ENCODE measurements around the gene ARHGEF1.

Gene ARHGEF1

DNA sequence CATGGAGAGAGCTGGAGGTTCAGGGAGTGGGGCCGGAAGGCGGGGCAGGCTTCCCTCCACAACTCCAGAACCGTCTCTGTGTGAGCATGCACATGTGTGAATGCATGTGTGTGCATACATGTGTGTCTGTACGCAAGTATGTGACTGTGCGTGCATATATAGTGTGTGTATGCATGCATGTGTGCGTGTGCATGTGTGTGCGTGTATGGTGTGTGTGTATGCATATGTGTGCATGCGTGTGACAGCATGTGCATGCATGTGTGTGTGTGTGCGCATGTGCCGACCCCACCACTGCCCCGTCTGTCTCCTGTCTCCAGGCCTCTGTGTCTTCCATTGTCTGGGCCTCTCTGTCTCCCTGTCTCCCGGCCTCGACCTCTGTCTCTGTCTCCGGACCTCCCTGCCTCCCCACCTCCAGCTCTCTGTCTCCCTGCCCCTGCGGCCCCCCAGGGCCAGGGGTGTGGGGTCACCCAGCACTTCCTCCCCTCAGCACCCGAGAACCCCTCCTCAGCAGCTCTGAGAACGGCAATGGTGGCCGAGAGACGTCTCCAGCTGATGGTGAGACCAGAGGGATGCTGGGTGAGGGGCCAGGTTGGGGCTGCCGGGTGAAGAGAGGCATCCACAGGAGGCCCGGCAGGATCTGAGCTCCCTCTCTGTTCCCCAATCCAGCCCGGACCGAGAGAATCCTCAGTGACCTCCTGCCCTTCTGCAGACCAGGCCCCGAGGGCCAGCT is 22.5 kb downstream of the ARHGEF1 start:
- peaks cover 58% of the 10 kb centered on the region; the same call in 1 of the 2 replicates for H3K36me3 ChIP-seq (ENCODE audit: insufficient read depth, low read length)
- no peaks in the 10 kb centered on the region for H3K79me2 ChIP-seq (ENCODE audit: insufficient read depth, low read length)
- no peak overlapping the region for H3K4me2 ChIP-seq (ENCODE audit: low read depth, low read length, poor library complexity, severe bottlenecking)
- no peak overlapping the region for H3K4me3 ChIP-seq (ENCODE audit: low read length, poor library complexity, severe bottlenecking)
- H2AFZ ChIP-seq (ENCODE audit: low read length): no peak overlapping the region
- TF ChIP-seq, protein P1, sequence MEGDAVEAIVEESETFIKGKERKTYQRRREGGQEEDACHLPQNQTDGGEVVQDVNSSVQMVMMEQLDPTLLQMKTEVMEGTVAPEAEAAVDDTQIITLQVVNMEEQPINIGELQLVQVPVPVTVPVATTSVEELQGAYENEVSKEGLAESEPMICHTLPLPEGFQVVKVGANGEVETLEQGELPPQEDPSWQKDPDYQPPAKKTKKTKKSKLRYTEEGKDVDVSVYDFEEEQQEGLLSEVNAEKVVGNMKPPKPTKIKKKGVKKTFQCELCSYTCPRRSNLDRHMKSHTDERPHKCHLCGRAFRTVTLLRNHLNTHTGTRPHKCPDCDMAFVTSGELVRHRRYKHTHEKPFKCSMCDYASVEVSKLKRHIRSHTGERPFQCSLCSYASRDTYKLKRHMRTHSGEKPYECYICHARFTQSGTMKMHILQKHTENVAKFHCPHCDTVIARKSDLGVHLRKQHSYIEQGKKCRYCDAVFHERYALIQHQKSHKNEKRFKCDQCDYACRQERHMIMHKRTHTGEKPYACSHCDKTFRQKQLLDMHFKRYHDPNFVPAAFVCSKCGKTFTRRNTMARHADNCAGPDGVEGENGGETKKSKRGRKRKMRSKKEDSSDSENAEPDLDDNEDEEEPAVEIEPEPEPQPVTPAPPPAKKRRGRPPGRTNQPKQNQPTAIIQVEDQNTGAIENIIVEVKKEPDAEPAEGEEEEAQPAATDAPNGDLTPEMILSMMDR (conservative IDR thresholded peaks at IDR 0.05; ENCODE audit: low read length): no peak
- no peak for TF ChIP-seq EZH2phosphoT487 (IDR thresholded peaks at IDR 0.05; ENCODE audit: borderline replicate concordance)
- no peak overlapping the region for H3K9ac ChIP-seq (ENCODE audit: low read depth, low read length, poor library complexity, severe bottlenecking)
- H3F3A ChIP-seq (ENCODE audit: low read depth): no peaks in the 10 kb centered on the region
- no peaks in the 10 kb centered on the region for H3K27me3 ChIP-seq (ENCODE audit: insufficient read depth, low read length, poor library complexity, severe bottlenecking)
- H3K9me3 ChIP-seq (ENCODE audit: insufficient read depth, low read depth, low read length): no peaks in the 10 kb centered on the region
- no peaks in the 10 kb centered on the region for H3K9me2 ChIP-seq (replicated peaks; ENCODE audit: low read depth, low read length)
- H3K4me1 ChIP-seq (ENCODE audit: insufficient read depth, low read length, poor library complexity, severe bottlenecking): no peaks in the 10 kb centered on the region
- no peaks in the 10 kb centered on the region for H4K20me1 ChIP-seq (ENCODE audit: insufficient read depth, low read length, poor library complexity, severe bottlenecking)

DNA sequence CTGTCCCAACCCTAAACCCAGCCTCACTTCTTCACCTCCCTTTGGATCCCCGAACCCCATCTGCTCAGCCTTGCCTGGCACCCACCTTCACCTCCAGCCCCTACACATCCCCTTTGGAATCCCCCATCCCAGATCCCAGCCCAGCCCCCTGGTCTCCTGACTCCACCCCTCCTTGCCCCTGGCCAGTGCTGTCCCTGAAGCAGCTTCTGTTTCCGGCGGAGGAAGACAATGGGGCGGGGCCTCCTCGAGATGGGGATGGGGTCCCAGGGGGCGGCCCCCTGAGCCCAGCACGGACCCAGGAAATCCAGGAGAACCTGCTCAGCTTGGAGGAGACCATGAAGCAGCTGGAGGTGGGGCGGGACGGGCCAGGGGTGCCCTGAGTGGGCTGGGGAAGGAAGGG is 23.3 kb downstream of the ARHGEF1 start:
- no peak overlapping the region for H3K4me3 ChIP-seq (ENCODE audit: low read length, poor library complexity, severe bottlenecking)
- H3K4me2 ChIP-seq (ENCODE audit: low read depth, low read length, poor library complexity, severe bottlenecking): no peak overlapping the region
- H4K20me1 ChIP-seq (ENCODE audit: insufficient read depth, low read length, poor library complexity, severe bottlenecking): no peaks in the 10 kb centered on the region
- no peaks in the 10 kb centered on the region for H3K79me2 ChIP-seq (ENCODE audit: insufficient read depth, low read length)
- H3K9ac ChIP-seq (ENCODE audit: low read depth, low read length, poor library complexity, severe bottlenecking): no peak overlapping the region
- no peak for TF ChIP-seq EZH2phosphoT487 (IDR thresholded peaks at IDR 0.05; ENCODE audit: borderline replicate concordance)
- TF ChIP-seq, protein P1 (conservative IDR thresholded peaks at IDR 0.05; ENCODE audit: low read length): no peak
- no peaks in the 10 kb centered on the region for H3K9me2 ChIP-seq (replicated peaks; ENCODE audit: low read depth, low read length)
- H3K27me3 ChIP-seq (ENCODE audit: insufficient read depth, low read length, poor library complexity, severe bottlenecking): no peaks in the 10 kb centered on the region
- H2AFZ ChIP-seq (ENCODE audit: low read length): no peak overlapping the region
- H3K36me3 ChIP-seq (ENCODE audit: insufficient read depth, low read length): peaks cover 56% of the 10 kb centered on the region; the same call in 1 of the 2 replicates
- no peaks in the 10 kb centered on the region for H3K4me1 ChIP-seq (ENCODE audit: insufficient read depth, low read length, poor library complexity, severe bottlenecking)
- no peaks in the 10 kb centered on the region for H3K9me3 ChIP-seq (ENCODE audit: insufficient read depth, low read depth, low read length)
- no peaks in the 10 kb centered on the region for H3F3A ChIP-seq (ENCODE audit: low read depth)

DNA sequence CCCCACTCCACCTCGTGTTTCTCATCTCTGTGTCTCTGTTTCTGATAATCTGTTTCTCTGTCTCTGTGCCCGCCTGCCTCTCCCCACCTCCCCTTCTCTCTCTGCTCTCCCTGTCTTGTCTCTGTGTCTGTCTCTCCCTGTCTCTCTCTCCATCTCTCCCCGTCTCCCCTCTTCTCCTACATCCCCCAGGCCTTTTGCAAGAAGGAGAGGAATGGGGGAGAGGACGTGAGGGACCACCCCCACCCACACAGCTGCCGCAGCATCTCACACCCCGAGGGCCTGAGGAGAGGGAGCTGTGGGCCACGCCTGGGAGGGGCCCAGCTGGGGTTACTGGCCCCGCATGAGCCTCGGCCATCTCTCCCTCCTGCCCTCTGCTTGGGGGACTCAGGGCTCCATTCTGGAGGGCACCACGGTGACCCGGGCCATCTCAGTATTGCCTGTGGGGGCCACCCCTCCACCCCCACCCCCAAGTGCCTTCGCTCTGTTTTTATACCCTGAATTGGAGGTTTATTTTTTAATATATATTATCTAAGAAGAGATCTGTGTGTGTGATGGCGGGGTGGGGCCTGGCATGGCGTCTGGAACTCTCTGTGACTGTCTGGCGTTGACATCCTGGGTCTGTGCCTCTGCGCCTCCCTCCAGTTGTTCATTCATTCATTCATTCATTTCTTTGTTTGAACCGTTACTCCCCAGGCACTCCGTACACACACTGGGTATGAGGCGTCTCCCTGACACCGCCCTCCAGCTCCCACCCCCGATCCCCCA is 24.1 kb downstream of the ARHGEF1 start:
- no peaks in the 10 kb centered on the region for H4K20me1 ChIP-seq (ENCODE audit: insufficient read depth, low read length, poor library complexity, severe bottlenecking)
- no peak overlapping the region for H3K4me3 ChIP-seq (ENCODE audit: low read length, poor library complexity, severe bottlenecking)
- no peaks in the 10 kb centered on the region for H3K9me2 ChIP-seq (replicated peaks; ENCODE audit: low read depth, low read length)

More for the DNA sequence above, 24.1 kb downstream of the ARHGEF1 start:
- Histone ChIP-seq H3K27me3 (ENCODE audit: insufficient read depth, low read length, poor library complexity, severe bottlenecking) (no peaks in the 10 kb centered on the region), H2AFZ (ENCODE audit: low read length) (no peak overlapping the region), H3K9me3 (ENCODE audit: insufficient read depth, low read depth, low read length) (no peaks in the 10 kb centered on the region), H3K4me2 (ENCODE audit: low read depth, low read length, poor library complexity, severe bottlenecking) (no peak overlapping the region), H3K9ac (ENCODE audit: low read depth, low read length, poor library complexity, severe bottlenecking) (no peak overlapping the region), H3K4me1 (ENCODE audit: insufficient read depth, low read length, poor library complexity, severe bottlenecking) (no peaks in the 10 kb centered on the region), H3F3A (ENCODE audit: low read depth) (no peaks in the 10 kb centered on the region), H3K36me3 (ENCODE audit: insufficient read depth, low read length) (peaks cover 48% of the 10 kb centered on the region; the same call in 1 of the 2 replicates), H3K79me2 (ENCODE audit: insufficient read depth, low read length) (no peaks in the 10 kb centered on the region)
- TF ChIP-seq, protein P1 (conservative IDR thresholded peaks at IDR 0.05; ENCODE audit: low read length): no peak
- no peak for TF ChIP-seq EZH2phosphoT487 (IDR thresholded peaks at IDR 0.05; ENCODE audit: borderline replicate concordance)
